Measurements from ENCODE around the gene OSBPL8.

OSBPL8 gene

GRCh38 chr12:76559400-76560085 is at the start of gene OSBPL8:
TSS of gene OSBPL8 (minus strand) at chr12:76559771. CDS start at chr12:76487551, 72,220 bp downstream.
- H3K4me3 Mint-ChIP-seq = peak within 1 kb of the TSS; percentile 91
- ATAC-seq = peak; percentile 91

GRCh38 chr12:76608070-76608469 is 48.5 kb upstream of the OSBPL8 start:
- Mint-ChIP-seq H3K27ac (no peak overlapping the region), H3K36me3 (no peaks in the 10 kb centered on the region), H3K4me1 (no peaks in the 10 kb centered on the region), H3K4me3 (no peak overlapping the region), H3K9me3 (no peaks in the 10 kb centered on the region)
- no peak for DNase-seq (ENCODE audit: low spot score in 2 of 2)
- ATAC-seq = no peak

More at GRCh38 chr12:76559400-76560085, at the start of gene OSBPL8:
- DNase-seq (ENCODE audit: low spot score in 2 of 2) = peak; percentile 93 to 97
- Mint-ChIP-seq H3K27ac (peak within 1 kb of the TSS; percentile 96), H3K4me1 (peaks cover 20% of the 10 kb centered on the region), H3K9me3 (no peaks in the 10 kb centered on the region), H3K36me3 (peaks cover 16% of the 10 kb centered on the region)

GRCh38 chr12:76595056-76595455 is 35.5 kb upstream of the OSBPL8 start:
- H3K4me3 Mint-ChIP-seq = no peak overlapping the region
- no peaks in the 10 kb centered on the region for H3K4me1 Mint-ChIP-seq
- no peak for DNase-seq (ENCODE audit: low spot score in 2 of 2)
- H3K36me3 Mint-ChIP-seq = no peaks in the 10 kb centered on the region
- no peak overlapping the region for H3K27ac Mint-ChIP-seq
- no peaks in the 10 kb centered on the region for H3K9me3 Mint-ChIP-seq
- ATAC-seq = no peak

- Mint-ChIP-seq H3K9me3 (no peaks in the 10 kb centered on the region), H3K27ac (no peak overlapping the region), H3K36me3 (no peaks in the 10 kb centered on the region), H3K4me3 (no peak overlapping the region), H3K4me1 (no peaks in the 10 kb centered on the region)
- DNase-seq (ENCODE audit: low spot score in 2 of 2) = no peak
- ATAC-seq = no peak
Measured at GRCh38 chr12:76591476-76591875, 31.9 kb upstream of the OSBPL8 start.

GRCh38 chr12:76590131-76590530 is 30.6 kb upstream of the OSBPL8 start:
- no peaks in the 10 kb centered on the region for H3K36me3 Mint-ChIP-seq
- no peak for ATAC-seq
- H3K9me3 Mint-ChIP-seq = no peaks in the 10 kb centered on the region
- DNase-seq (ENCODE audit: low spot score in 2 of 2) = no peak
- H3K27ac Mint-ChIP-seq = no peak overlapping the region
- no peaks in the 10 kb centered on the region for H3K4me1 Mint-ChIP-seq
- H3K4me3 Mint-ChIP-seq = no peak overlapping the region

GRCh38 chr12:76588881-76589565 is 29.5 kb upstream of the OSBPL8 start:
- Mint-ChIP-seq H3K9me3 (no peaks in the 10 kb centered on the region), H3K4me1 (no peaks in the 10 kb centered on the region), H3K4me3 (no peak overlapping the region), H3K36me3 (no peaks in the 10 kb centered on the region), H3K27ac (no peak overlapping the region)
- peak; percentile 93 for ATAC-seq
- DNase-seq (ENCODE audit: low spot score in 2 of 2) = no peak

GRCh38 chr12:76587428-76588178 is 28.0 kb upstream of the OSBPL8 start:
- DNase-seq (ENCODE audit: low spot score in 2 of 2) (no peak), ATAC-seq (no peak)
- H3K36me3 Mint-ChIP-seq = no peaks in the 10 kb centered on the region
- H3K27ac Mint-ChIP-seq = no peak overlapping the region
- no peaks in the 10 kb centered on the region for H3K9me3 Mint-ChIP-seq
- H3K4me1 Mint-ChIP-seq = no peaks in the 10 kb centered on the region
- H3K4me3 Mint-ChIP-seq = no peak overlapping the region

GRCh38 chr12:76586764-76587395 is 27.3 kb upstream of the OSBPL8 start:
- ATAC-seq (no peak), DNase-seq (ENCODE audit: low spot score in 2 of 2) (no peak)
- H3K4me1 Mint-ChIP-seq = no peaks in the 10 kb centered on the region
- H3K27ac Mint-ChIP-seq = no peak overlapping the region
- no peaks in the 10 kb centered on the region for H3K36me3 Mint-ChIP-seq
- H3K4me3 Mint-ChIP-seq = no peak overlapping the region
- no peaks in the 10 kb centered on the region for H3K9me3 Mint-ChIP-seq

GRCh38 chr12:76583301-76583700 is 23.7 kb upstream of the OSBPL8 start:
- H3K9me3 Mint-ChIP-seq = no peaks in the 10 kb centered on the region
- H3K36me3 Mint-ChIP-seq = no peaks in the 10 kb centered on the region
- ATAC-seq (no peak), DNase-seq (ENCODE audit: low spot score in 2 of 2) (no peak)
- H3K27ac Mint-ChIP-seq = no peak overlapping the region
- H3K4me1 Mint-ChIP-seq = no peaks in the 10 kb centered on the region
- no peak overlapping the region for H3K4me3 Mint-ChIP-seq

- H3K4me3 Mint-ChIP-seq = no peak overlapping the region
- no peak for ATAC-seq
- H3K4me1 Mint-ChIP-seq = peaks cover 7% of the 10 kb centered on the region
- no peak overlapping the region for H3K27ac Mint-ChIP-seq
- no peak for DNase-seq (ENCODE audit: low spot score in 2 of 2)
- H3K36me3 Mint-ChIP-seq = no peaks in the 10 kb centered on the region
- H3K9me3 Mint-ChIP-seq = peaks cover 5% of the 10 kb centered on the region
Measured at GRCh38 chr12:76573840-76574373, 14.3 kb upstream of the OSBPL8 start.

GRCh38 chr12:76571256-76571655 is 11.7 kb upstream of the OSBPL8 start:
- H3K27ac Mint-ChIP-seq = no peak overlapping the region
- no peaks in the 10 kb centered on the region for H3K36me3 Mint-ChIP-seq
- no peak for ATAC-seq
- no peak overlapping the region for H3K4me3 Mint-ChIP-seq
- peaks cover 5% of the 10 kb centered on the region for H3K9me3 Mint-ChIP-seq
- peaks cover 7% of the 10 kb centered on the region for H3K4me1 Mint-ChIP-seq
- DNase-seq (ENCODE audit: low spot score in 2 of 2) = no peak

GRCh38 chr12:76569685-76570604 is 10.4 kb upstream of the OSBPL8 start:
- ATAC-seq = no peak
- Mint-ChIP-seq H3K9me3 (peaks cover 5% of the 10 kb centered on the region), H3K36me3 (no peaks in the 10 kb centered on the region), H3K27ac (no peak overlapping the region), H3K4me3 (no peak overlapping the region), H3K4me1 (peaks cover 7% of the 10 kb centered on the region)
- no peak for DNase-seq (ENCODE audit: low spot score in 2 of 2)

GRCh38 chr12:76568888-76569551 is 9.4 kb upstream of the OSBPL8 start:
- Mint-ChIP-seq H3K27ac (no peak overlapping the region), H3K36me3 (no peaks in the 10 kb centered on the region), H3K4me1 (peaks cover 7% of the 10 kb centered on the region), H3K4me3 (no peak overlapping the region), H3K9me3 (no peaks in the 10 kb centered on the region)
- no peak for DNase-seq (ENCODE audit: low spot score in 2 of 2)
- no peak for ATAC-seq

GRCh38 chr12:76568130-76568529 is 8.6 kb upstream of the OSBPL8 start:
- Mint-ChIP-seq H3K9me3 (no peaks in the 10 kb centered on the region), H3K4me1 (peaks cover 7% of the 10 kb centered on the region), H3K27ac (no peak overlapping the region), H3K36me3 (no peaks in the 10 kb centered on the region), H3K4me3 (no peak overlapping the region)
- DNase-seq (ENCODE audit: low spot score in 2 of 2) (no peak), ATAC-seq (no peak)
